Measurements from ENCODE around the gene TSEN34. TPM values are rescaled to one million over a fixed set of nuclear protein-coding genes. Genes with fewer than 3 reads are reported as not detected.

Gene TSEN34
- total RNA-seq, 1 donor from 2014 or later = 27.8 TPM

DNA sequence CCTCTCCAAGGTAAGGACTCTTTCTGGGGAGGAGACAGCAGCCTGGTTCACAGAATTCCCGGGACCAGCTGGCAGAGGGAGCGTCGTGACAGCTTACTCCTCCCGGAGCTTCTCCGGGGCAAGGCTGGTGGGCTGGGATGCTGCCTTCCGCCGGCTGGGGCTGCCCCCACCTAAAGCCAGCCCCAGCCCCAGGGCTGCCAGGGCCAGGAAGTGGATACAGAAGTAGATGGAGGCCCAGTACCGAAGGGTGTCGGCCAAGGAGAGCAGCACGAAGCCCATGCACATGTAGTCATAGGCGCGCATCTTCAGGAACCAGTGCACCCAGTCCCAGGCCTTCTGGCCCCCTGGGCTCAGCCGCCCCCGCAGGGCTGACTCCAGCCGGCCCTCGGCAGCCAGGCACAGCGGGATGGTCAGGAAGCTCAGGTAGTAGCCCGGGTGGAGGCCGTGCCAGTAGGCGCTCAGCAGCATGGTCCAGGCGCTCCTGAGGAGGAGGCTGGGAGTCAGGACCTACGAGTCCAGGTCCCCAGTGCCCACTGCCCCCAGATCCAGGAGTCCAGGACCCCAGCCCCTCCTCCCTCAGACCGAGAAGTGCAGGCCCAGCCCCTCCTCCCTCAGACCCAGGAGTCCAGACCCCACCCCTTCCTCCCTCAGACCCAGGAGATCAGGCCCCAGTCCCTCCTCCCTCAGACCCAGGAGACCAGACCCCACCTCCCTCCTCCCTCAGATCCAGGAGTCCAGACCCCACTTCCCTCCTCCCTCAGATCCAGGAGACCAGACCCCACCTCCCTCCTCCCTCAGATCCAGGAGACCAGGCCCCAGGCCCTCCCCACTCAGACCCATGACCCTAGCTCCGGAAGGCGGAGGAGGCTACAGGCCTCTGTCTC, 16.9 kb upstream of the TSEN34 start:
- TF ChIP-seq, protein P1, sequence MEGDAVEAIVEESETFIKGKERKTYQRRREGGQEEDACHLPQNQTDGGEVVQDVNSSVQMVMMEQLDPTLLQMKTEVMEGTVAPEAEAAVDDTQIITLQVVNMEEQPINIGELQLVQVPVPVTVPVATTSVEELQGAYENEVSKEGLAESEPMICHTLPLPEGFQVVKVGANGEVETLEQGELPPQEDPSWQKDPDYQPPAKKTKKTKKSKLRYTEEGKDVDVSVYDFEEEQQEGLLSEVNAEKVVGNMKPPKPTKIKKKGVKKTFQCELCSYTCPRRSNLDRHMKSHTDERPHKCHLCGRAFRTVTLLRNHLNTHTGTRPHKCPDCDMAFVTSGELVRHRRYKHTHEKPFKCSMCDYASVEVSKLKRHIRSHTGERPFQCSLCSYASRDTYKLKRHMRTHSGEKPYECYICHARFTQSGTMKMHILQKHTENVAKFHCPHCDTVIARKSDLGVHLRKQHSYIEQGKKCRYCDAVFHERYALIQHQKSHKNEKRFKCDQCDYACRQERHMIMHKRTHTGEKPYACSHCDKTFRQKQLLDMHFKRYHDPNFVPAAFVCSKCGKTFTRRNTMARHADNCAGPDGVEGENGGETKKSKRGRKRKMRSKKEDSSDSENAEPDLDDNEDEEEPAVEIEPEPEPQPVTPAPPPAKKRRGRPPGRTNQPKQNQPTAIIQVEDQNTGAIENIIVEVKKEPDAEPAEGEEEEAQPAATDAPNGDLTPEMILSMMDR (IDR thresholded peaks at IDR 0.05; ENCODE audit: unreplicated experiment) = no peak
- H3K27ac Mint-ChIP-seq (ENCODE audit: unreplicated experiment) = peak overlapping the region; percentile 24
- peaks cover 11% of the 10 kb centered on the region for H3K4me1 Mint-ChIP-seq (ENCODE audit: unreplicated experiment)
- H3K9me3 Mint-ChIP-seq (ENCODE audit: unreplicated experiment) = no peaks in the 10 kb centered on the region
- H3K4me3 Mint-ChIP-seq (ENCODE audit: unreplicated experiment) = no peak overlapping the region
- peaks cover 6% of the 10 kb centered on the region for H3K27me3 Mint-ChIP-seq (ENCODE audit: unreplicated experiment)
- DNase-seq (ENCODE audit: low spot score) = no peak
- H3K36me3 Mint-ChIP-seq (ENCODE audit: low read depth, unreplicated experiment) = peaks cover 5% of the 10 kb centered on the region

DNA sequence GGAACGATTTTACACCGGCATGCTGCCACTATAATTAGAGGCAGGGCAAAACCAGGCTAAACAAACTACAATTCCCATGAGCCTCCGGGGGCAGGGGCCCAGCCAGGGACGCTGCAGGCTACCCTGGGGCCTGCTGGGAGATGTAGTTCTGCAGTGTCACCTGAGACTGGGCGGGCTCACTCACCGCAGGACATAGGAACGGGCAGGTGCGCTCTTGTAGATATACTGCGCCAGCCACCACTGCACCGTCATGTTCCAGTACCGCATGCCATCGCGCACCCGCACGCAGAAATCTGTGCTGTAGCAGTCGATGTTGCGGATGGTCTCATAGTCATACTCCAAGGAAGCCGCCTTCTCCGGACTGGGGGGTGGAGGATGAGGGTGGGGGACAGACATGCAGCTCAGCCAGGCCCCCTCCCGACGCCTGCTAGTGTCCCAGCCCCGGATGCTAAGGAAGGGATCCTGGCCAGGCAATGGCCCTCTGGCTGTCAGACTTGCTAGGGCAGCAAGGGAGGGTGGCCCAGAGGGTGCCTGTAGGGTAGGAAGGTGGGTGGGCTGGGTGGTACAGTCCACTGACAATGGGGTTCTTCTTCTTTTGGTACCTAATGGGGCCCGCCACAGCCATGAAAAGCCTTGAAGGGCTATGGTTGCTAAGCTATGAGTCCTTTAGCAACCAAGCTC, 12.4 kb upstream of the TSEN34 start:
- no peak overlapping the region for H3K4me3 Mint-ChIP-seq (ENCODE audit: unreplicated experiment)

DNA sequence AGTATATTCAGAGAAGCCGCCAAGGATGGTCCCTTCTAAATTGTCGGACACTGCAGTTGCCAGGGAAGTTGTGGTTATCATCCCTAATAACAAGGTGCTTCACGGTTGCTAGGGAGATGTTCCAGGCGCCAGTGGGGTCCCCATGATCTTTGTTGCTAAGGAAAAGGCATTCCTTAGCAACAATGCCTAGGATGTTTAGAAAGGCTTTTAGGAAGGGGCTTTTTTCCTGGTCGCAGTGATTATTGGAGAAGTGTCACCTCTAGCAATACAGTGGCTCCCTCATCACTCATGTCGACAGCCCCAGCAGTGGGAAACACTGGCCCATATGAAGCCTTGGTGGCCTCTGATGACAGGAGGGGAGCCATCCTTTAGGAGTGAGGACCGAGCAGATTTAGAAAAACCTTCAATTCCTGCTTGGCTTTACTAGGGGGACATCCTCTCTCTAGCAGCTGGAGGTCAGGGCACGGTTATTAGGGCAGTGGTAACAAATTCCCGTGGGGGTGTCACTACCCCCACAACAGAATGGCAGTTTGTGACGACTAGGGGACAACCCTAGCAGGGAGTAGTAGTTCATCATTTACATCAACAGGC, 11.8 kb upstream of the TSEN34 start:
- Mint-ChIP-seq H3K9me3 (ENCODE audit: unreplicated experiment) (no peaks in the 10 kb centered on the region), H3K4me1 (ENCODE audit: unreplicated experiment) (peaks cover 11% of the 10 kb centered on the region), H3K36me3 (ENCODE audit: low read depth, unreplicated experiment) (peaks cover 25% of the 10 kb centered on the region), H3K27ac (ENCODE audit: unreplicated experiment) (peak overlapping the region; percentile 94), H3K27me3 (ENCODE audit: unreplicated experiment) (peaks cover 20% of the 10 kb centered on the region), H3K4me3 (ENCODE audit: unreplicated experiment) (no peak overlapping the region)
- DNase-seq (ENCODE audit: low spot score) = no peak
- TF ChIP-seq, protein P1 (IDR thresholded peaks at IDR 0.05; ENCODE audit: unreplicated experiment) = no peak

More for the DNA sequence above, 12.4 kb upstream of the TSEN34 start:
- Mint-ChIP-seq H3K9me3 (ENCODE audit: unreplicated experiment) (no peaks in the 10 kb centered on the region), H3K4me1 (ENCODE audit: unreplicated experiment) (peaks cover 6% of the 10 kb centered on the region), H3K27me3 (ENCODE audit: unreplicated experiment) (peaks cover 18% of the 10 kb centered on the region), H3K36me3 (ENCODE audit: low read depth, unreplicated experiment) (peaks cover 19% of the 10 kb centered on the region), H3K27ac (ENCODE audit: unreplicated experiment) (peak overlapping the region; percentile 94)
- TF ChIP-seq, protein P1 (IDR thresholded peaks at IDR 0.05; ENCODE audit: unreplicated experiment) = no peak
- DNase-seq (ENCODE audit: low spot score) = no peak

DNA sequence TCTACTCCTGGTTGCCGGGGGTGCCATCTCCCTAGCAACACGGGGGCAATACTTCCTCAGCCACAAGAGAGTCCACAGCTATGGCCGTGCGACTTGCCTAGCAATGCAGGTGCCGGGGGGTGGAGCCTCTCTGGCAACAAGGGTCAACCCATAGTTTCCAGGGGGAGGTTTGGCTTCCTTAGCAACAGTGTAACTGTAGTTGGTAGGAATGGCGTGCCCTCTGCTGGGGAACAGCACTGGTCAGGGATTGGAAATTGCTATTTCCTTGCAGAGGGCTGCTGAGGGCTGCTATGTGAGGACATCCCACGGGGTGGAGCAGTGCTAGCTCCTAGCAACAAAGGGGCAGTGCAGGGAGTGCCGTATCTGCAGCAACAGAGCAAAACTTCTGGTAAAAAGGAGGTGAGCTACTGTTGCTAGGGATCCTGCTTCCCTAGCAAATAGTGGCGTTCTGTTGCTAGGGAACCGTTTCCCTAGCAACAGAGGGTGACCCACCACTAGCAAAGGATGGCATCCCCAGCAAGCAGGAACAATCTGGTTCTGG, 11.1 kb upstream of the TSEN34 start:
- peak; percentile 75 for DNase-seq (ENCODE audit: low spot score)
- TF ChIP-seq, protein P1 (IDR thresholded peaks at IDR 0.05; ENCODE audit: unreplicated experiment) = peak; percentile 20
- Mint-ChIP-seq H3K9me3 (ENCODE audit: unreplicated experiment) (no peaks in the 10 kb centered on the region), H3K27ac (ENCODE audit: unreplicated experiment) (peak overlapping the region; percentile 94), H3K4me1 (ENCODE audit: unreplicated experiment) (peaks cover 11% of the 10 kb centered on the region), H3K27me3 (ENCODE audit: unreplicated experiment) (peaks cover 20% of the 10 kb centered on the region), H3K4me3 (ENCODE audit: unreplicated experiment) (peak overlapping the region; percentile 76), H3K36me3 (ENCODE audit: low read depth, unreplicated experiment) (peaks cover 25% of the 10 kb centered on the region)

Data from endothelial cell (in vitro differentiated cells).